ENCODE measurements around the gene CD300LF. TPM values are rescaled to one million over a fixed set of nuclear protein-coding genes. Genes with fewer than 3 reads are reported as not detected.

CD300LF gene
- total and polyA plus RNA-seq, 4 donors: 0.53 to 1.5 (median 0.82) TPM

Other genes starting within 250 kb of the CD300LF start
- 1 to 10 TPM; 8.4 to 9.9 TPM for gene CD300A, start 246.3 kb downstream of the CD300LF start, total RNA-seq
- 1 to 10 TPM; 6.7 to 8.2 TPM for gene CD300A, start 246.3 kb downstream of the CD300LF start, polyA plus RNA-seq (ENCODE audit: insufficient read length in 2 of 2)
- gene CD300LB, start 181.4 kb downstream of the CD300LF start, total RNA-seq: under 1 TPM in 1 of 2 donors, not detected in 1; 0.30 TPM
- under 1 TPM in 1 of 2 donors, not detected in 1; 0.14 TPM for gene CD300LB, start 181.4 kb downstream of the CD300LF start, polyA plus RNA-seq (ENCODE audit: insufficient read length in 2 of 2)
- under 1 TPM; 0.55 to 0.69 TPM for gene CD300C, start 166.8 kb downstream of the CD300LF start, total RNA-seq
- 1 to 10 TPM in 1 of 2 donors, under 1 TPM in 1; 1.00 to 1.1 TPM for gene CD300C, start 166.8 kb downstream of the CD300LF start, polyA plus RNA-seq (ENCODE audit: insufficient read length in 2 of 2)
- under 1 TPM in 1 of 2 donors, not detected in 1; 0.89 TPM for gene CD300H, start 145.4 kb downstream of the CD300LF start, total RNA-seq
- gene CD300H, start 145.4 kb downstream of the CD300LF start, polyA plus RNA-seq (ENCODE audit: insufficient read length in 2 of 2): not detected
- gene CD300LD, start 120.6 kb downstream of the CD300LF start, total RNA-seq: not detected
- gene CD300LD, start 120.6 kb downstream of the CD300LF start, polyA plus RNA-seq (ENCODE audit: insufficient read length in 2 of 2): not detected
- gene CD300E, start 89.2 kb downstream of the CD300LF start, total RNA-seq: under 1 TPM; 0.17 to 0.30 TPM
- gene CD300E, start 89.2 kb downstream of the CD300LF start, polyA plus RNA-seq (ENCODE audit: insufficient read length in 2 of 2): not detected
- gene RAB37, start 24.3 kb upstream of the CD300LF start, total RNA-seq: 1 to 10 TPM; 2.5 to 6.9 TPM
- 1 to 10 TPM; 4.2 to 4.5 TPM for gene RAB37, start 24.3 kb upstream of the CD300LF start, polyA plus RNA-seq (ENCODE audit: insufficient read length in 2 of 2)
- 10 to 100 TPM; 13.8 to 54.3 TPM for gene NHERF1, start 35.7 kb upstream of the CD300LF start, total RNA-seq
- 10 to 100 TPM; 79.0 to 79.1 TPM for gene NHERF1, start 35.7 kb upstream of the CD300LF start, polyA plus RNA-seq (ENCODE audit: insufficient read length in 2 of 2)
- gene NAT9, start 63.4 kb upstream of the CD300LF start, total RNA-seq: 10 to 100 TPM; 19.4 to 32.1 TPM
- 10 to 100 TPM; 42.8 to 52.1 TPM for gene NAT9, start 63.4 kb upstream of the CD300LF start, polyA plus RNA-seq (ENCODE audit: insufficient read length in 2 of 2)
- gene GRIN2C, start 147.0 kb upstream of the CD300LF start, total RNA-seq: 1 to 10 TPM; 1.5 to 2.2 TPM
- 1 to 10 TPM; 3.0 to 3.5 TPM for gene GRIN2C, start 147.0 kb upstream of the CD300LF start, polyA plus RNA-seq (ENCODE audit: insufficient read length in 2 of 2)
- 1 to 10 TPM; 3.0 to 7.7 TPM for gene FDXR, start 160.1 kb upstream of the CD300LF start, total RNA-seq
- gene FDXR, start 160.1 kb upstream of the CD300LF start, polyA plus RNA-seq (ENCODE audit: insufficient read length in 2 of 2): 10 to 100 TPM in 1 of 2 donors, 1 to 10 TPM in 1; 9.6 to 11.3 TPM
- gene FADS6, start 180.7 kb upstream of the CD300LF start, total RNA-seq: 1 to 10 TPM; 1.9 to 5.1 TPM
- gene FADS6, start 180.7 kb upstream of the CD300LF start, polyA plus RNA-seq (ENCODE audit: insufficient read length in 2 of 2): 1 to 10 TPM; 7.5 to 8.7 TPM
- gene USH1G, start 210.3 kb upstream of the CD300LF start, total RNA-seq: under 1 TPM; 0.06 to 0.20 TPM
- under 1 TPM; 0.41 to 0.42 TPM for gene USH1G, start 210.3 kb upstream of the CD300LF start, polyA plus RNA-seq (ENCODE audit: insufficient read length in 2 of 2)
- gene OTOP2, start 211.3 kb upstream of the CD300LF start, total RNA-seq: not detected
- gene OTOP2, start 211.3 kb upstream of the CD300LF start, polyA plus RNA-seq (ENCODE audit: insufficient read length in 2 of 2): under 1 TPM in 1 of 2 donors, not detected in 1; 0.08 TPM
- gene OTOP3, start 223.0 kb upstream of the CD300LF start, total RNA-seq: not detected
- gene OTOP3, start 223.0 kb upstream of the CD300LF start, polyA plus RNA-seq (ENCODE audit: insufficient read length in 2 of 2): not detected

All from spinal cord (tissue), 4 donors.